ENCODE data around the gene PHAF1.

- TF ChIP-seq CTCF (IDR thresholded peaks at IDR 0.05; ENCODE audit: low read length) = no peak
- TF ChIP-seq EZH2 (IDR thresholded peaks at IDR 0.05; ENCODE audit: borderline replicate concordance, low read length) = no peak
Measured at GRCh38 chr16:67161595-67162058, 51.9 kb downstream of the PHAF1 start.
